GM23338 (cell line): ENCODE results near the gene GJB5.

Source experiments
- ETS1 ChIP-seq: IDR thresholded peaks from 2 replicates; pipeline ENCODE4 v1.6.1; 2016; ENCODE audit warnings: antibody characterized with exemption
- EZH2 ChIP-seq: fragments of 200-600 bp; sonication (generic); IDR thresholded peaks from one replicate; pipeline ENCODE4 v1.8.0; 2017; ENCODE audit warnings: antibody characterized with exemption, mild to moderate bottlenecking, low read depth; ENCODE audit not compliant: unreplicated experiment
- EZH2phosphoT487 ChIP-seq: fragments of 200-600 bp; sonication (generic); IDR thresholded peaks from one replicate; pipeline ENCODE4 v1.8.1; 2018; ENCODE audit warnings: antibody characterized with exemption; ENCODE audit not compliant: unreplicated experiment
- JUNB ChIP-seq: IDR thresholded peaks from one replicate; pipeline ENCODE4 v1.6.1; 2016; ENCODE audit warnings: antibody characterized with exemption; ENCODE audit not compliant: unreplicated experiment
- NANOG ChIP-seq: IDR thresholded peaks from 2 replicates; pipeline ENCODE4 v1.6.1; 2016; ENCODE audit warnings: antibody characterized with exemption, borderline replicate concordance
- POLR2AphosphoS5 ChIP-seq: IDR thresholded peaks from 2 replicates; pipeline ENCODE4 v1.6.1; 2016; ENCODE audit warnings: antibody characterized with exemption, low read depth
- STAT1 ChIP-seq: IDR thresholded peaks from one replicate; pipeline ENCODE4 v1.6.1; 2016; ENCODE audit warnings: antibody characterized with exemption; ENCODE audit not compliant: unreplicated experiment
- ZNF331 ChIP-seq: fragments of 250-450 bp; sonication (Bioruptor Pico); IDR thresholded peaks from 2 replicates; pipeline ENCODE4 v1.5.0; 2020; ENCODE audit warnings: low read depth, mild to moderate bottlenecking, moderate library complexity
- TF ChIP-seq, protein P1 (sequence below), 2 experiments: fragments of 200-600 bp in 1 of 2; sonication (generic) in 1 of 2; conservative IDR thresholded peaks; 2 replicates each; pipeline versions ENCODE4 v1.5.1 to v1.6.1; 2016 to 2017; ENCODE audit warnings: antibody characterized with exemption in 2 of 2, low read depth in 2 of 2, mild to moderate bottlenecking in 2 of 2, moderate library complexity in 1 of 2
- TF ChIP-seq, protein P2 (sequence below): IDR thresholded peaks from one replicate; pipeline ENCODE4 v1.6.1; 2018; ENCODE audit warnings: antibody characterized with exemption; ENCODE audit not compliant: unreplicated experiment

DNA sequence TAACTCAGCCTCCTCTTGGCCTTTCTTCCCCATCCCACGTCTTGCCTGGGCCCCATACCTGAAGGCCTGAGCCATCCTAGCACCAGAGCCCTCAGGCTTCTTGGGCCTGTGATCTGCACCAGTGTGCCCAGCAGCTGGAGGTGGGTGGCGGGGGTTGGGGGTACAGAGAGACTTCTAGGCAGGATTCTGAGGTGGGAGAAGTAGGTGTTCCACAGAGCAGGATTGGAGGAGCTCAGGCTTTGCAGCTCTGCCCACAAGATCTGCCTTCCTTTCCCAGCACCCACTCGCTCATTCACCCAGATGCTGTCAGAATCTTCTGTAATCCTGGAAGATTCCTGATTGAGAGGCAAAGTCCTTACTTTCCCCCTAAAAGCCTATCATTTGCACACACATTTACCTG is 10.0 kb upstream of the GJB5 start:
- TF ChIP-seq, protein P1, sequence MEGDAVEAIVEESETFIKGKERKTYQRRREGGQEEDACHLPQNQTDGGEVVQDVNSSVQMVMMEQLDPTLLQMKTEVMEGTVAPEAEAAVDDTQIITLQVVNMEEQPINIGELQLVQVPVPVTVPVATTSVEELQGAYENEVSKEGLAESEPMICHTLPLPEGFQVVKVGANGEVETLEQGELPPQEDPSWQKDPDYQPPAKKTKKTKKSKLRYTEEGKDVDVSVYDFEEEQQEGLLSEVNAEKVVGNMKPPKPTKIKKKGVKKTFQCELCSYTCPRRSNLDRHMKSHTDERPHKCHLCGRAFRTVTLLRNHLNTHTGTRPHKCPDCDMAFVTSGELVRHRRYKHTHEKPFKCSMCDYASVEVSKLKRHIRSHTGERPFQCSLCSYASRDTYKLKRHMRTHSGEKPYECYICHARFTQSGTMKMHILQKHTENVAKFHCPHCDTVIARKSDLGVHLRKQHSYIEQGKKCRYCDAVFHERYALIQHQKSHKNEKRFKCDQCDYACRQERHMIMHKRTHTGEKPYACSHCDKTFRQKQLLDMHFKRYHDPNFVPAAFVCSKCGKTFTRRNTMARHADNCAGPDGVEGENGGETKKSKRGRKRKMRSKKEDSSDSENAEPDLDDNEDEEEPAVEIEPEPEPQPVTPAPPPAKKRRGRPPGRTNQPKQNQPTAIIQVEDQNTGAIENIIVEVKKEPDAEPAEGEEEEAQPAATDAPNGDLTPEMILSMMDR (conservative IDR thresholded peaks at IDR 0.05; ENCODE audit: low read depth in 2 of 2) = no peak
- TF ChIP-seq POLR2AphosphoS5 (no peak), EZH2 (no peak), NANOG (no peak), EZH2phosphoT487 (no peak), JUNB (no peak), ZNF331 (CRISPR knock-in tag) (no peak), ETS1 (no peak), STAT1 (no peak)
- TF ChIP-seq, protein P2, sequence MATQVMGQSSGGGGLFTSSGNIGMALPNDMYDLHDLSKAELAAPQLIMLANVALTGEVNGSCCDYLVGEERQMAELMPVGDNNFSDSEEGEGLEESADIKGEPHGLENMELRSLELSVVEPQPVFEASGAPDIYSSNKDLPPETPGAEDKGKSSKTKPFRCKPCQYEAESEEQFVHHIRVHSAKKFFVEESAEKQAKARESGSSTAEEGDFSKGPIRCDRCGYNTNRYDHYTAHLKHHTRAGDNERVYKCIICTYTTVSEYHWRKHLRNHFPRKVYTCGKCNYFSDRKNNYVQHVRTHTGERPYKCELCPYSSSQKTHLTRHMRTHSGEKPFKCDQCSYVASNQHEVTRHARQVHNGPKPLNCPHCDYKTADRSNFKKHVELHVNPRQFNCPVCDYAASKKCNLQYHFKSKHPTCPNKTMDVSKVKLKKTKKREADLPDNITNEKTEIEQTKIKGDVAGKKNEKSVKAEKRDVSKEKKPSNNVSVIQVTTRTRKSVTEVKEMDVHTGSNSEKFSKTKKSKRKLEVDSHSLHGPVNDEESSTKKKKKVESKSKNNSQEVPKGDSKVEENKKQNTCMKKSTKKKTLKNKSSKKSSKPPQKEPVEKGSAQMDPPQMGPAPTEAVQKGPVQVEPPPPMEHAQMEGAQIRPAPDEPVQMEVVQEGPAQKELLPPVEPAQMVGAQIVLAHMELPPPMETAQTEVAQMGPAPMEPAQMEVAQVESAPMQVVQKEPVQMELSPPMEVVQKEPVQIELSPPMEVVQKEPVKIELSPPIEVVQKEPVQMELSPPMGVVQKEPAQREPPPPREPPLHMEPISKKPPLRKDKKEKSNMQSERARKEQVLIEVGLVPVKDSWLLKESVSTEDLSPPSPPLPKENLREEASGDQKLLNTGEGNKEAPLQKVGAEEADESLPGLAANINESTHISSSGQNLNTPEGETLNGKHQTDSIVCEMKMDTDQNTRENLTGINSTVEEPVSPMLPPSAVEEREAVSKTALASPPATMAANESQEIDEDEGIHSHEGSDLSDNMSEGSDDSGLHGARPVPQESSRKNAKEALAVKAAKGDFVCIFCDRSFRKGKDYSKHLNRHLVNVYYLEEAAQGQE = no peak
